H1 (cell line): ENCODE measurements around the gene UBE2E2.

Experiments used
- ASH2L ChIP-seq: fragments of 200-600, 300-600 bp; sonication (generic); IDR thresholded peaks from one replicate; pipeline ENCODE4 v1.7.1; 2017; ENCODE audit warnings: low read length
- ATF2 ChIP-seq: IDR thresholded peaks from 2 replicates; pipeline ENCODE4 v1.6.1; 2012; ENCODE audit warnings: low read length, inconsistent platforms
- BRCA1 ChIP-seq: IDR thresholded peaks from 2 replicates; pipeline ENCODE4 v1.6.1; 2012; ENCODE audit warnings: low read depth, low read length, improper control_type of control experiment
- CTCF ChIP-seq, 3 experiments: IDR thresholded peaks; 1 replicate in 2 of 3; 2 replicates in 1 of 3; pipeline versions ENCODE4 v1.5.1 to v1.6.1; 2011; ENCODE audit warnings: low read length in 3 of 3, mild to moderate bottlenecking in 3 of 3, inconsistent platforms in 2 of 3, low read depth in 1 of 3, moderate library complexity in 1 of 3; ENCODE audit not compliant: insufficient read depth in 1 of 3; ENCODE audit errors: control extremely low read depth in 1 of 3
- EP300 ChIP-seq, 2 experiments: IDR thresholded peaks; 1 replicate in 1 of 2; 2 replicates in 1 of 2; pipeline ENCODE4 v1.6.1; 2011 to 2012; ENCODE audit warnings: low read depth in 2 of 2, low read length in 2 of 2, mild to moderate bottlenecking in 2 of 2, borderline replicate concordance in 1 of 2, inconsistent platforms in 1 of 2, moderate library complexity in 1 of 2
- POLR2A ChIP-seq, 2 experiments: IDR thresholded peaks; 1 replicate in 1 of 2; 2 replicates in 1 of 2; pipeline ENCODE4 v1.6.1; 2011; ENCODE audit warnings: low read depth in 2 of 2, low read length in 2 of 2, mild to moderate bottlenecking in 2 of 2; ENCODE audit errors: control extremely low read depth in 1 of 2
- POLR2AphosphoS5 ChIP-seq: IDR thresholded peaks from 2 replicates; pipeline ENCODE4 v1.6.1; 2011; ENCODE audit warnings: low read depth, low read length
- RFX5 ChIP-seq: IDR thresholded peaks from 2 replicates; pipeline ENCODE4 v1.6.1; 2011; ENCODE audit warnings: low read depth, low read length, improper control_type of control experiment, borderline replicate concordance
- SP1 ChIP-seq: IDR thresholded peaks from 2 replicates; pipeline ENCODE4 v1.6.1; 2011; ENCODE audit warnings: low read depth, low read length

- no peak for TF ChIP-seq BRCA1
- TF ChIP-seq RFX5, result no peak
- TF ChIP-seq CTCF (IDR thresholded peaks at IDR 0.05; ENCODE audit: control extremely low read depth in 1 of 3, insufficient read depth in 1 of 3, low read depth in 1 of 3, low read length in 3 of 3), result no peak
- no peak for TF ChIP-seq POLR2A (IDR thresholded peaks at IDR 0.05; ENCODE audit: control extremely low read depth in 1 of 2, low read depth in 2 of 2, low read length in 2 of 2)
- TF ChIP-seq EP300 (IDR thresholded peaks at IDR 0.05; ENCODE audit: borderline replicate concordance in 1 of 2, low read depth in 2 of 2, low read length in 2 of 2), result no peak
- TF ChIP-seq SP1, result no peak
- TF ChIP-seq ASH2L, result no peak
- TF ChIP-seq POLR2AphosphoS5, result no peak
- no peak for TF ChIP-seq ATF2
These were observed 10.7 kb downstream of the UBE2E2 start for GRCh38 chr3:23213813-23214212.
